ENCODE measurements around the gene GAB3. TPM values are rescaled to one million over a fixed set of nuclear protein-coding genes. Genes with fewer than 3 reads are reported as not detected.
A peak's percentile ranks its signal among the peaks of the same experiment; 100 is the strongest.

The GAB3 gene
- polyA plus RNA-seq, 2 donors = 0.56 to 0.57 TPM

DNA sequence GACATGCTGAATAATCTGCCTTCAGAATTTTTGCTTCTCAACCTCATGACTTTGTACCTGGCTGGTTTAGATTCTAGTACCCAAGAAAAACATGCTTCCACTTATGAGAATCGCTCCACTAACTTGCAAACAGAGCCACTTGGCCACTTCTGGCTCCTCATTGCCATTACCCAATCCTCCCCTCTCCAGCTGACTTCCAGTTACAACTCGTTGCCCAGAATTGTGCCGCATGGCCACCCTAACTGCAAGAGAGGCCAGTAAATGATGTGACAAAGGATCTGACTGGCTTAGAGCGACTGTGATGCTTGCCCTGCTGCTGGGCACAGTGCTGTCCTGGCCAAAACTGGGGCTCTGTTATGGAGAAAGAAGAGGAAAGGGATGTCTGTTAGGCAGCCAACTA lies 7.8 kb upstream of the GAB3 start:
- H3K27me3 ChIP-seq (ENCODE audit: control insufficient read depth in 1 of 2, insufficient read depth in 2 of 2, low read length in 2 of 2) = peaks cover 0 to 5% of the 10 kb centered on the region in 2 donors
- H3K36me3 ChIP-seq (ENCODE audit: control insufficient read depth in 2 of 2, insufficient read depth in 2 of 2, low read length in 1 of 2) = no peaks in the 10 kb centered on the region
- peaks cover 0 to 2% of the 10 kb centered on the region in 2 donors for H3K4me1 ChIP-seq (ENCODE audit: control insufficient read depth in 2 of 2, insufficient read depth in 2 of 2, low read length in 1 of 2)
- WGBS, 2 donors = 82 to 94% methylated on average over 4 of the region's 4 CpGs
- H3K27ac ChIP-seq (ENCODE audit: low read depth in 2 of 2, low read length in 1 of 2) = no peak overlapping the region
- no peaks in the 10 kb centered on the region for H3K9me3 ChIP-seq (ENCODE audit: control insufficient read depth in 2 of 2, insufficient read depth in 1 of 2, low read depth in 1 of 2, low read length in 1 of 2)
- H3K4me3 ChIP-seq (ENCODE audit: low read depth in 1 of 2, low read length in 2 of 2) = no peak overlapping the region

DNA sequence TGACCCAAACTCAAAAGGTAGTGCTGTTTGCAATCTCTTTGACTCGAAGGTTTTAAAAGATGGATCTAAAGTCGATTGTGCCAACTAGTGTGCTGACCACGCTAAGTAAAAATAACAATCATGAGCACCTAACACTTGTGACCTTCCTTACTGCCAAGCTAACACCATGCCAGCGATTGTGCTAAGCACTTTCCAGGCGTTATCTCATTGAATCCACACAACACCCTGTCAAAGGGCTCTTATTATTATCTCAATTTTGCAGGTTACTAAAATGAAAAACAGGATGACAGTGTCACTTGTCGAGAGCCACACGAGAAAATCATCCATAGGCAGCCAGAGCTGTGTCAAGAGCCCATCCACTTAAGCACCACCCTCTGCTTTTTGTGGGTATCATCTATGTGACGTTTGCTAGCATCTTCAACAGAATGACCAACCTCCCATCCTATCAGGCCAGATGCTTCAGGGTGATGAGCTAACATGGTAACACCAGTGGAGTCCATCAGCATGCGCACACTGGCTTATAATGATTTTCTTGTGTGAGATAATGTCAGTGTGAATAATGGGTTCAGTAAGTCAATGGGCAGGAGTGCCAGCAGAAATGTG lies 893 bp upstream of the GAB3 start:
- Histone ChIP-seq H3K4me1 (ENCODE audit: control insufficient read depth in 2 of 2, insufficient read depth in 2 of 2, low read length in 1 of 2) (peaks cover 0 to 3% of the 10 kb centered on the region in 2 donors), H3K27ac (ENCODE audit: low read depth in 2 of 2, low read length in 1 of 2) (no peak overlapping the region), H3K4me3 (ENCODE audit: low read depth in 1 of 2, low read length in 2 of 2) (no peak overlapping the region), H3K9me3 (ENCODE audit: control insufficient read depth in 2 of 2, insufficient read depth in 1 of 2, low read depth in 1 of 2, low read length in 1 of 2) (peaks cover 0 to 4% of the 10 kb centered on the region in 2 donors), H3K27me3 (ENCODE audit: control insufficient read depth in 1 of 2, insufficient read depth in 2 of 2, low read length in 2 of 2) (peaks cover 0 to 6% of the 10 kb centered on the region in 2 donors), H3K36me3 (ENCODE audit: control insufficient read depth in 2 of 2, insufficient read depth in 2 of 2, low read length in 1 of 2) (no peaks in the 10 kb centered on the region)
- 60 to 71% methylated on average over 9 of the region's 9 CpGs for WGBS, 2 donors

DNA sequence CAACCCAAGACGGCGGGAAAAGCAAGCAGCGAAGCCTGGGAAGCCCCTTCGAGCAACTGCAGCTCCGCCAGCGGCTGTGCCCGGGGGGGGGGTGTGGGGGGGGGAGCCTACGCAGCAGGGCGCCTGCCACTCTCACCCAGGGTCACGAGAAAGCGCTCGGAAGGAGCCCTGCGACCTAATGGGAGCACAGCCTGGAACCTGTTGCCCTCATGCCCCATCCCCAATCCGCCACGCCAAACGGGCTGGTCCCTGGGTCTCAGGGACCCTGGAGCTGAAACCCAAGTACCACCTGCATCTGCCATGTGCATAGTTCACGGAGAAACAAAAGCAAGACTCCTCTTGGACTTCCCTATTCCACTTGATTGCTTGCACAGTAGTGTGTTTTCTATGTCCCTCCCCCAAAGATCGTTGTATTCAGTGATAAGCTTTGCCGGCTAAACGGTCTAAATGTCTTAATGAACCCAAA lies 359 bp upstream of the GAB3 start:
- no peaks in the 10 kb centered on the region for H3K36me3 ChIP-seq (ENCODE audit: control insufficient read depth in 2 of 2, insufficient read depth in 2 of 2, low read length in 1 of 2)
- H3K27me3 ChIP-seq (ENCODE audit: control insufficient read depth in 1 of 2, insufficient read depth in 2 of 2, low read length in 2 of 2) = peaks cover 0 to 6% of the 10 kb centered on the region in 2 donors
- peak overlapping the region; percentile 38 to 55 for H3K4me3 ChIP-seq (ENCODE audit: low read depth in 1 of 2, low read length in 2 of 2)
- WGBS, 2 donors = 25 to 30% methylated on average over 11 to 13 of the region's 20 CpGs
- H3K9me3 ChIP-seq (ENCODE audit: control insufficient read depth in 2 of 2, insufficient read depth in 1 of 2, low read depth in 1 of 2, low read length in 1 of 2) = peaks cover 0 to 4% of the 10 kb centered on the region in 2 donors
- peak overlapping the region; percentile 70 to 79 for H3K27ac ChIP-seq (ENCODE audit: low read depth in 2 of 2, low read length in 1 of 2)
- peaks cover 0 to 3% of the 10 kb centered on the region in 2 donors for H3K4me1 ChIP-seq (ENCODE audit: control insufficient read depth in 2 of 2, insufficient read depth in 2 of 2, low read length in 1 of 2)

GRCh38 chrX:154749856-154750255 lies 1.0 kb downstream of the GAB3 start:
- Histone ChIP-seq H3K36me3 (ENCODE audit: control insufficient read depth in 2 of 2, insufficient read depth in 2 of 2, low read length in 1 of 2) (no peaks in the 10 kb centered on the region), H3K27ac (ENCODE audit: low read depth in 2 of 2, low read length in 1 of 2) (no peak overlapping the region), H3K4me3 (ENCODE audit: low read depth in 1 of 2, low read length in 2 of 2) (peak overlapping the region; percentile 38 to 55), H3K27me3 (ENCODE audit: control insufficient read depth in 1 of 2, insufficient read depth in 2 of 2, low read length in 2 of 2) (peaks cover 0 to 6% of the 10 kb centered on the region in 2 donors), H3K9me3 (ENCODE audit: control insufficient read depth in 2 of 2, insufficient read depth in 1 of 2, low read depth in 1 of 2, low read length in 1 of 2) (peaks cover 0 to 4% of the 10 kb centered on the region in 2 donors), H3K4me1 (ENCODE audit: control insufficient read depth in 2 of 2, insufficient read depth in 2 of 2, low read length in 1 of 2) (peaks cover 0 to 3% of the 10 kb centered on the region in 2 donors)
- WGBS, 2 donors = 30 to 39% methylated on average over 6 of the region's 6 CpGs

DNA sequence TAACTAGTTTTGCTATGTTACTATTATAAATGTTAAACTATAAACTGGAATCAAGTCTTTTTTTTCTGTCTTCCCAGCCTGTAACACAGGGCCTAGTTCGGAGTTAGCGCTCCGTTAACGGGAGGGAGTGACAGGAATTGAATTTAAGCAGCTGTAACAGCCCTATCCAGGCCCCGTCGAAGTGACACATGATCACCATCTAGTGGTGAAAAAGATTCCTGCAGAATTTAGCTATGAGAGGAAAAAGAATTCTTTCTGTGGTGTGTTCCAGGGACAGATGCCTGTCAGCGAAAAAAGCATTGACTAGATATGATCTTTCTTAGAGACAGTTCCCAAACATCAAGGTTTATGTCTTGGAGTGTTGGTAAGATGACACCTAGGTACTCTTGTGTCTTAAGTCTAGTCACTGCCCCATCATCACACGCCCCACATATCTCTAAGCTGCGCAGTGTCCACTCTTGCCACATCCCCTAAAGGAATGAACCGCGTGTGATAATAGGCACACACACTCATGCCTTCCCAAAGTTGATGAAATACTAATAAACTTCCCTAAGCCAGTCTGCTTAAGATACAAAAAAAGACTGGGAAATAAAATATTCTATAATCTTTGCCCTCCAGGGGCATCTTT lies 2.1 kb downstream of the GAB3 start:
- Histone ChIP-seq H3K9me3 (ENCODE audit: control insufficient read depth in 2 of 2, insufficient read depth in 1 of 2, low read depth in 1 of 2, low read length in 1 of 2) (peaks cover 0 to 4% of the 10 kb centered on the region in 2 donors), H3K27me3 (ENCODE audit: control insufficient read depth in 1 of 2, insufficient read depth in 2 of 2, low read length in 2 of 2) (peaks cover 0 to 6% of the 10 kb centered on the region in 2 donors), H3K4me3 (ENCODE audit: low read depth in 1 of 2, low read length in 2 of 2) (no peak overlapping the region), H3K36me3 (ENCODE audit: control insufficient read depth in 2 of 2, insufficient read depth in 2 of 2, low read length in 1 of 2) (no peaks in the 10 kb centered on the region), H3K4me1 (ENCODE audit: control insufficient read depth in 2 of 2, insufficient read depth in 2 of 2, low read length in 1 of 2) (peaks cover 0 to 3% of the 10 kb centered on the region in 2 donors), H3K27ac (ENCODE audit: low read depth in 2 of 2, low read length in 1 of 2) (no peak overlapping the region)
- WGBS, 2 donors = 19 to 29% methylated on average over 11 of the region's 11 CpGs

DNA sequence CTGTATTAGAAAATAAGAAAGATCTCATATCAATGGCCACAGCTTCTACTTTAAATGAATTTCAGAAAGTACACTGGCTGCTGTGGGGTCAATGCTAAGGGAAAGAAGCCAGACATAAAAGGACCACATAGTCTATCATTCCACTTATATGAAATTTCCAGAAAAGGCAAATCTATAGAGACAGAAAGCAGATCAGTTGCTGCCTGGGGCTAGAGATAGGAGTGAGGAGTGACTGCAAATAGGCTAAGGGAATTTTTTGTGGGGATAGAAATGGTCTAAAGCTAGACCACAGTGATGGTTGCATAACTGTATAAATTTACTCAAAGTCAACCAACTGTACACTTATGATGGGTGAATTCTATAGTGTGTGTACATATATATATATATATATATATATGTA lies 8.3 kb downstream of the GAB3 start:
- no peaks in the 10 kb centered on the region for H3K4me1 ChIP-seq (ENCODE audit: control insufficient read depth in 2 of 2, insufficient read depth in 2 of 2, low read length in 1 of 2)
- no peak overlapping the region for H3K4me3 ChIP-seq (ENCODE audit: low read depth in 1 of 2, low read length in 2 of 2)
- H3K36me3 ChIP-seq (ENCODE audit: control insufficient read depth in 2 of 2, insufficient read depth in 2 of 2, low read length in 1 of 2) = no peaks in the 10 kb centered on the region
- H3K27me3 ChIP-seq (ENCODE audit: control insufficient read depth in 1 of 2, insufficient read depth in 2 of 2, low read length in 2 of 2) = no peaks in the 10 kb centered on the region
- no peak overlapping the region for H3K27ac ChIP-seq (ENCODE audit: low read depth in 2 of 2, low read length in 1 of 2)
- H3K9me3 ChIP-seq (ENCODE audit: control insufficient read depth in 2 of 2, insufficient read depth in 1 of 2, low read depth in 1 of 2, low read length in 1 of 2) = no peaks in the 10 kb centered on the region

DNA sequence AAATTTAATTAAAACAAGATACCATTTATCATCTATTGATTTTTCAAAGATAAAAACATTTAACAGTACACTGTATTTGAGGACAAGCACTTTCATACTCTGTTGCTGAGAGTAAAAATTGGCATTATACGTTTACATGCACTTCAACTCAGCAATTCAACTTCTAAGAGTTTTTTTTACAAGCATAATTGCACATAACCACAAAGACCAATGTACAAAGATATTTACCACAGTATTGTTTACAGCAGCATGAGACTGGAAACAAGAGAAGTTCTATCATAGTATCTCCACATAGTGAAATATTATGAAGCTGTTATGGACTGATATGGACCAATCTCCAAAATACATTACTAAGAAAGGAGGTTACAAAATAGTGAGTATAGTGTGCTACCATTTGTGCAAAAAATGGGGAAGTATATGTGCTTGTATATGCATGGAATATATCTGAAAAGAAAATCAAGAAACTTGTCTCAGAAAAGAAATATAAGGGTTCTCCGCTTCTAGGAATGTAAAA lies 10.9 kb downstream of the GAB3 start:
- H3K4me3 ChIP-seq (ENCODE audit: low read depth in 1 of 2, low read length in 2 of 2) = no peak overlapping the region
- 70 to 78% methylated on average over 2 of the region's 2 CpGs for WGBS, 2 donors

GRCh38 chrX:154738011-154738738 lies 12.7 kb downstream of the GAB3 start:
- 22 to 45% methylated on average over 8 of the region's 8 CpGs for WGBS, 2 donors
- no peaks in the 10 kb centered on the region for H3K36me3 ChIP-seq (ENCODE audit: control insufficient read depth in 2 of 2, insufficient read depth in 2 of 2, low read length in 1 of 2)
- H3K4me1 ChIP-seq (ENCODE audit: control insufficient read depth in 2 of 2, insufficient read depth in 2 of 2, low read length in 1 of 2) = peaks cover 0 to 6% of the 10 kb centered on the region in 2 donors
- no peaks in the 10 kb centered on the region for H3K27me3 ChIP-seq (ENCODE audit: control insufficient read depth in 1 of 2, insufficient read depth in 2 of 2, low read length in 2 of 2)
- H3K9me3 ChIP-seq (ENCODE audit: control insufficient read depth in 2 of 2, insufficient read depth in 1 of 2, low read depth in 1 of 2, low read length in 1 of 2) = no peaks in the 10 kb centered on the region
- no peak overlapping the region for H3K27ac ChIP-seq (ENCODE audit: low read depth in 2 of 2, low read length in 1 of 2)
- H3K4me3 ChIP-seq (ENCODE audit: low read depth in 1 of 2, low read length in 2 of 2) = no peak overlapping the region

More for the DNA sequence above, 10.9 kb downstream of the GAB3 start:
- Histone ChIP-seq H3K27ac (ENCODE audit: low read depth in 2 of 2, low read length in 1 of 2) (no peak overlapping the region), H3K9me3 (ENCODE audit: control insufficient read depth in 2 of 2, insufficient read depth in 1 of 2, low read depth in 1 of 2, low read length in 1 of 2) (no peaks in the 10 kb centered on the region), H3K27me3 (ENCODE audit: control insufficient read depth in 1 of 2, insufficient read depth in 2 of 2, low read length in 2 of 2) (no peaks in the 10 kb centered on the region), H3K4me1 (ENCODE audit: control insufficient read depth in 2 of 2, insufficient read depth in 2 of 2, low read length in 1 of 2) (peaks cover 0 to 6% of the 10 kb centered on the region in 2 donors), H3K36me3 (ENCODE audit: control insufficient read depth in 2 of 2, insufficient read depth in 2 of 2, low read length in 1 of 2) (no peaks in the 10 kb centered on the region)

DNA sequence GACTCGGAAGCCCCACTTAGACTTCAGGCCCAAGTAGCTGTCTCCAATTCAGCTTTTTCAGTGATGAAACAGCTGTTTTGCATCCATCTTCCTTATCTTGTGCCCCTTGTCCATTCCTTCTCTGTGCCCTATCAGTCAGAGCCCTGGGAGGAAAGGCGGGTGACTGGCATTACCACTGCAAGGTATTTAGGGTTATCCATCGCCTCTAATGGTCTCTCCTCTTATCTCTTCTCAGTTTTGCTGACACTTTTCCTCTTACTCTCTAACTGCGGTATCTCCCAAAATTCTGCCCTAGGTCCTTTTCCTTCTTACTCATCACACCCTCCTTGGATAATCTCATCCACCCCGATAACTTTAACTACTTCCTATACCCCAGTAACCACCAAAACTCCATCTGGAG lies 13.7 kb downstream of the GAB3 start:
- WGBS, 2 donors = 90% methylated on average over 5 of the region's 5 CpGs
- Histone ChIP-seq H3K36me3 (ENCODE audit: control insufficient read depth in 2 of 2, insufficient read depth in 2 of 2, low read length in 1 of 2) (no peaks in the 10 kb centered on the region), H3K4me1 (ENCODE audit: control insufficient read depth in 2 of 2, insufficient read depth in 2 of 2, low read length in 1 of 2) (peaks cover 0 to 6% of the 10 kb centered on the region in 2 donors), H3K9me3 (ENCODE audit: control insufficient read depth in 2 of 2, insufficient read depth in 1 of 2, low read depth in 1 of 2, low read length in 1 of 2) (no peaks in the 10 kb centered on the region), H3K4me3 (ENCODE audit: low read depth in 1 of 2, low read length in 2 of 2) (no peak overlapping the region), H3K27ac (ENCODE audit: low read depth in 2 of 2, low read length in 1 of 2) (peak overlapping the region in 1 of 2 donors; percentile 39), H3K27me3 (ENCODE audit: control insufficient read depth in 1 of 2, insufficient read depth in 2 of 2, low read length in 2 of 2) (no peaks in the 10 kb centered on the region)
